Gastrocnemius medialis (tissue), 4 donors: Measurements from ENCODE around the gene CFAP91. TPM values are rescaled to one million over a fixed set of nuclear protein-coding genes. Genes with fewer than 3 reads are reported as not detected.

Source experiments
- ATAC-seq, 2 donors: fragments of 150-250 bp; one replicate each; pipeline ENCODE4 v1.9.1; 2016
- DNase-seq, 2 donors: peaks; one replicate each; pipeline ENCODE4 v3.0.0-alpha.2; 2019
- H3K27ac ChIP-seq, 4 donors: fragments of 200-600 bp; sonication (generic); 1 replicate in 1 of 4; 2 replicates in 3 of 4; pipeline ENCODE4 v1.5.1; 2016 to 2018; ENCODE audit warnings: mild to moderate bottlenecking in 2 of 4, moderate library complexity in 1 of 4
- H3K27me3 ChIP-seq, 3 donors: fragments of 200-600 bp; sonication (generic) in 2 of 3; 1 replicate in 1 of 3; 2 replicates in 2 of 3; pipeline versions ENCODE4 v1.5.1 to v1.6.0; 2016 to 2019; ENCODE audit warnings: mild to moderate bottlenecking in 1 of 3, moderate library complexity in 1 of 3
- H3K36me3 ChIP-seq, 2 donors: fragments of 200-600 bp; sonication (generic) in 1 of 2; one replicate each; pipeline ENCODE4 v1.5.1; 2017 to 2018
- H3K4me1 ChIP-seq, 2 donors: fragments of 200-600 bp; sonication (generic) in 1 of 2; one replicate each; pipeline ENCODE4 v1.5.1; 2016 to 2017; ENCODE audit warnings: mild to moderate bottlenecking in 2 of 2
- H3K4me3 ChIP-seq, 4 donors: fragments of 200-600 bp; sonication (generic) in 3 of 4; 1 replicate in 1 of 4; 2 replicates in 3 of 4; pipeline ENCODE4 v1.5.1; 2016 to 2019; ENCODE audit warnings: mild to moderate bottlenecking in 2 of 4
- H3K9me3 ChIP-seq, 3 donors: fragments of 200-600 bp; sonication (generic) in 2 of 3; 1 replicate in 1 of 3; 2 replicates in 2 of 3; pipeline ENCODE4 v1.5.1; 2016 to 2019
- POLR2A ChIP-seq, 2 donors: fragments of 450-650 bp; IDR thresholded peaks; one replicate each; pipeline ENCODE4 v1.6.1; 2017; ENCODE audit warnings: antibody characterized with exemption in 2 of 2, mild to moderate bottlenecking in 2 of 2, moderate library complexity in 2 of 2
- in situ Hi-C, 4 donors: fragments of 200-750 bp; cut with MboI; loops; one replicate each; pipeline versions ENCODE4 v1.15.0 to v1.8.0; 2017; ENCODE audit warnings: low sequenced_read_pairs in 4 of 4
- intact Hi-C: fragments of 100-400 bp; cut with DNase I; formaldehyde crosslinking; loops from one replicate; pipeline ENCODE4 v1.15.1; 2023; ENCODE audit warnings: low total_unique reads
- total RNA-seq, 4 donors: library from RNA; depleted of rRNA; stranded (reverse); fragments of >200 nt; gene quantifications; one replicate each; pipeline versions ENCODE4 v1.1.0 to v1.2.3, GENCODE V29; 2016
- TF ChIP-seq, protein P1 (sequence below), 5 experiments: fragments of 450-650 bp in 3 of 5; fragments of 200-600 bp in 2 of 5; sonication (generic) in 2 of 5; IDR thresholded peaks in 4 of 5; conservative IDR thresholded peaks in 1 of 5; 1 replicate in 4 of 5; 2 replicates in 1 of 5; pipeline ENCODE4 v1.5.1; 2016 to 2019; ENCODE audit warnings: antibody characterized with exemption in 5 of 5, mild to moderate bottlenecking in 3 of 5, moderate library complexity in 3 of 5

CFAP91 gene
- total RNA-seq, 4 donors from 2014 or later = 0.11 to 0.36 (median 0.20) TPM; not detected in 1

DNA sequence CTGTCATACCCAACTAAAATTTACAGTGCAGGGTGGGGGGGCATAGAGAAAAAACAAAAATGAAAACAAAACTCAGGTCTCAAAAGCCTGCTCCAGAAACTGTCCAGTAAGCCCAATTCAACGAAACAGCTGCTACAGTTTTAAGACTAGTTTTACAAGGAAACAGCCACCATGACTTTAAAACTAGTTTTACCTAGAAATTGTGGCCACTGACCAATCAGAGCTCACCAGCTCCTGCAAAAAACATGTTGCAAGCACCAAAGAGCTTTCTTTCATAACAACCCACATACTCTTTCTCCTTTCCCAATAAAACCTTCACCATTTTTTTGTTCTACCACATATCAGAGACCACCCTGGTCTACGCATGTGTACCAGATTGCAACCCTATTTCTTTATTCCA, 7.3 kb upstream of the CFAP91 start:
- DNase-seq = no peak
- intact Hi-C loops = no loop called here
- in situ Hi-C loops = loop anchor here (25.0 kb wide), 3 partner anchors 183 to 408 kb away; partner anchors contain the start of genes ARHGAP31 (in 3 of the 4) and GSK3B (in 1 of the 4)
- no peak overlapping the region for H3K4me3 ChIP-seq
- TF ChIP-seq POLR2A (IDR thresholded peaks at IDR 0.05) = no peak
- TF ChIP-seq, protein P1, sequence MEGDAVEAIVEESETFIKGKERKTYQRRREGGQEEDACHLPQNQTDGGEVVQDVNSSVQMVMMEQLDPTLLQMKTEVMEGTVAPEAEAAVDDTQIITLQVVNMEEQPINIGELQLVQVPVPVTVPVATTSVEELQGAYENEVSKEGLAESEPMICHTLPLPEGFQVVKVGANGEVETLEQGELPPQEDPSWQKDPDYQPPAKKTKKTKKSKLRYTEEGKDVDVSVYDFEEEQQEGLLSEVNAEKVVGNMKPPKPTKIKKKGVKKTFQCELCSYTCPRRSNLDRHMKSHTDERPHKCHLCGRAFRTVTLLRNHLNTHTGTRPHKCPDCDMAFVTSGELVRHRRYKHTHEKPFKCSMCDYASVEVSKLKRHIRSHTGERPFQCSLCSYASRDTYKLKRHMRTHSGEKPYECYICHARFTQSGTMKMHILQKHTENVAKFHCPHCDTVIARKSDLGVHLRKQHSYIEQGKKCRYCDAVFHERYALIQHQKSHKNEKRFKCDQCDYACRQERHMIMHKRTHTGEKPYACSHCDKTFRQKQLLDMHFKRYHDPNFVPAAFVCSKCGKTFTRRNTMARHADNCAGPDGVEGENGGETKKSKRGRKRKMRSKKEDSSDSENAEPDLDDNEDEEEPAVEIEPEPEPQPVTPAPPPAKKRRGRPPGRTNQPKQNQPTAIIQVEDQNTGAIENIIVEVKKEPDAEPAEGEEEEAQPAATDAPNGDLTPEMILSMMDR (IDR thresholded peaks at IDR 0.05 in 4 of 5, conservative IDR thresholded peaks at IDR 0.05 in 1 of 5) = no peak
- no peak for ATAC-seq
- H3K27ac ChIP-seq = no peak overlapping the region
- H3K4me1 ChIP-seq = no peaks in the 10 kb centered on the region
- no peaks in the 10 kb centered on the region for H3K27me3 ChIP-seq
- H3K36me3 ChIP-seq = no peaks in the 10 kb centered on the region
- no peaks in the 10 kb centered on the region for H3K9me3 ChIP-seq

DNA sequence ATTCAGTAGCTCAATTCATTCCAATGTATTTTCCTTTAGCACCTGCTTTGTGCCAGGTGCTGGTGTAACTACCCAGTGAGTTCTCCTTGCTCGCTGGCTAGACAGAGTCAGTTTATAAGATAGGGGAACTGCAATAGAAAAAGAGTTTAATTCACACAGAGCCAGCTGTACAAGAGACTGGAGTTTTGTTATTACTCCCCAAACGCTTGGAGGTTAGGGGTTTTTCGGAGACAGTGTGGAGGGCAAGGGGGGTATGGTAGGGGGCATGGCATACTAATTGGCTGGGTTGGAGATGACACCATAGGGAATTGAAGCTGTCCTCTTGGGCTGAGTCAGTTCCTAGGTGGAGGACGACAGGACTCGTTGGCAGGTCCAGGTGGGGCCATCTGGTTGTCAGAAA, 5.4 kb upstream of the CFAP91 start:
- Histone ChIP-seq H3K4me1 (no peaks in the 10 kb centered on the region), H3K36me3 (no peaks in the 10 kb centered on the region), H3K27me3 (no peaks in the 10 kb centered on the region), H3K9me3 (no peaks in the 10 kb centered on the region), H3K27ac (no peak overlapping the region), H3K4me3 (no peak overlapping the region)
- in situ Hi-C loops (loop anchor here (25.0 kb wide), 3 partner anchors 185 to 410 kb away; partner anchors contain the start of genes ARHGAP31 (in 3 of the 4) and GSK3B (in 1 of the 4)), intact Hi-C loops (no loop called here)
- ATAC-seq (no peak), DNase-seq (no peak)
- TF ChIP-seq POLR2A (IDR thresholded peaks at IDR 0.05) = no peak

DNA sequence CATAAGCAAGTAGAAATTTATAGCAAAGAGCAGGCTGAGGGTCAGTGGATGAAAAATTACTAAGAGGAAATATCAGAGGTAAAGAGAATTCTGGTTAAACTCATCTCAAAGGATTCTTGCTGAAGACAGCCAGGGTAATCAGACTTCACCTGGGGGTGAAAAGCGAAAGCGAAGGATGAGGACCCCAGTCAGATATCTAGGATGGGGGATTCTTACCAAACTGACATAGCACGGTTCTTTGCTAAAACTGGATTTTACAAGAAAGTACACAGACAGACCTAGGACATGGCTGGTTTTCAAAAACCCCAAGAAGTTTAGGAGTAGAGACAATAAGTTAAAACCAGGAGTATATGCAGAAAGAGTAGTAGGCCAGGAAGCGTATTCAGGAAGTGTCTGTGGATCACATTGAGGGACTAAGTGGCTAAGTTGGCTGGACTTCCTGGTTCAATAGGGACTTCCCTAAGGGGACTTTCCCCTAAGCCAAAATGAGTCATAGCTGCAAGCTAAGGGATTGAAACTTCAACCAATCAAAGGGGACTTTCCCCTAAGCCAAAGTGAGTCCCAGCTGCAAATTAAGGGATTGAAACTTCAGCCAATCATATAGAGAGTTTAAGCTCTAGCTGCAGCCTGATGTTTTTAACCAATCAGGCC, 2.4 kb upstream of the CFAP91 start:
- no peak overlapping the region for H3K4me3 ChIP-seq
- DNase-seq (no peak), ATAC-seq (no peak)
- TF ChIP-seq, protein P1 (IDR thresholded peaks at IDR 0.05 in 4 of 5, conservative IDR thresholded peaks at IDR 0.05 in 1 of 5) = no peak
- no peak for TF ChIP-seq POLR2A (IDR thresholded peaks at IDR 0.05)
- H3K36me3 ChIP-seq = no peaks in the 10 kb centered on the region
- no peaks in the 10 kb centered on the region for H3K9me3 ChIP-seq
- in situ Hi-C loops = no loop called here
- intact Hi-C loops = loop anchor here (10.0 kb wide), 1 partner anchor 394 kb away; the partner anchor contains the start of gene GSK3B
- H3K27me3 ChIP-seq = no peaks in the 10 kb centered on the region
- H3K4me1 ChIP-seq = peaks cover 0 to 8% of the 10 kb centered on the region in 2 donors
- peak overlapping the region in 2 of 4 donors; percentile 15 to 21 for H3K27ac ChIP-seq

DNA sequence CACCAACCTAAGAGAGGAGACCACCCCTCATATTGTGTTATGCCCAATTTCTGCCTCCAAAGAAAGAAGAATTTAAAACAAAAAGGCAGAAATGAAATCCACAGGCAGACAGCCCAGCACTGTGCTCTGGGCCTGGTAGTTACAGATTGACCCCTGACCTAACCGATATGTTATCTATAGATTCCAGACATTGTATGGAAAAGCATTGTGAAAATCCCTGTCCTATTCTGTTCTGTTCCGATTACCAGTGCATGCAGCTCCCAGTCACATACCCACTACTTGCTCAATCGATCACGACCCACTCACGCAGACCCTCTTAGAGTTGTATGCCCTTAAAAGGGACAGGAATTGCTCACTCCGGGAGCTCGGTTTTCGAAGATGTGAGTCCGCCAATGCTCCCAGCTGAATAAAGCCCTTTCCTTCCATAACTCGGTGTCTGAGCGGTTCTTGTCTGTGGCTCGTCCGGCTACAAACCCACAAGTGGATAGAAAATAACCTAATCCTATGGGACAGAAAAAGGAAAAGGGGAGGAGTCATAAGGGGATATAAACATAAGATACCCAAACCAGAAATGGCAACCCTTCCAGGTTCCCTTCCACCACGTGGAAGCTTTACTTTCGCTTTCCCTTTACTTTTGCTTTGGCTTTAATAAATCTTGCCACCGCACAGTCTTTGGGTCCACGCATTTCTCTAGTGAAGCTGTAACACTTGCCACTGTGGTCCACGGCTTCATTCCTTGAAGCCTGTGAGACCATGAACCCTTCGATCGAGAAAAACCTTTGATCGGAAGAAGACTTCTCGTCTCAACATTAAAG, 1.7 kb upstream of the CFAP91 start:
- Histone ChIP-seq H3K36me3 (no peaks in the 10 kb centered on the region), H3K27me3 (no peaks in the 10 kb centered on the region), H3K27ac (peak overlapping the region in 1 of 4 donors; percentile 21), H3K9me3 (no peaks in the 10 kb centered on the region), H3K4me1 (peaks cover 0 to 8% of the 10 kb centered on the region in 2 donors), H3K4me3 (no peak overlapping the region)
- in situ Hi-C loops (no loop called here), intact Hi-C loops (loop anchor here (10.0 kb wide), 1 partner anchor 394 kb away; the partner anchor contains the start of gene GSK3B)
- DNase-seq (no peak), ATAC-seq (no peak)
- TF ChIP-seq, protein P1 (IDR thresholded peaks at IDR 0.05 in 4 of 5, conservative IDR thresholded peaks at IDR 0.05 in 1 of 5) = no peak
- TF ChIP-seq POLR2A (IDR thresholded peaks at IDR 0.05) = no peak
